DND-41 (cell line): Measurements from ENCODE around the gene TM7SF3.

Experiments
- ATAC-seq: fragments of 200-7000 bp; cut with Tn5 transposase; 3 replicates; pipeline ENCODE4 v1.9.1; 2021; ENCODE audit warnings: low read depth; ENCODE audit not compliant: insufficient read depth
- DNase-seq: peaks from one replicate; pipeline ENCODE4 v3.0.0-alpha.2; 2020
- H2AFZ ChIP-seq: 2 replicates; pipeline ENCODE4 v1.6.0; 2012; ENCODE audit warnings: low read depth, low read length
- H3K27ac ChIP-seq: 2 replicates; pipeline ENCODE4 v1.5.1; 2012; ENCODE audit warnings: low read length, inconsistent platforms
- H3K27me3 ChIP-seq: fragments of 200-600 bp; sonication (generic); 2 replicates; pipeline ENCODE4 v1.6.0; 2012; ENCODE audit warnings: low read length, mild to moderate bottlenecking, inconsistent platforms; ENCODE audit not compliant: insufficient read depth, poor library complexity
- H3K36me3 ChIP-seq: 2 replicates; pipeline ENCODE4 v1.5.1; 2012; ENCODE audit warnings: low read length, inconsistent platforms; ENCODE audit not compliant: insufficient read depth
- H3K4me1 ChIP-seq: 2 replicates; pipeline ENCODE4 v1.5.1; 2012; ENCODE audit warnings: mild to moderate bottlenecking, low read length; ENCODE audit not compliant: insufficient read depth
- H3K4me2 ChIP-seq: 2 replicates; pipeline ENCODE4 v1.6.0; 2012; ENCODE audit warnings: mild to moderate bottlenecking, moderate library complexity, low read length, inconsistent platforms; ENCODE audit not compliant: insufficient read depth
- H3K4me3 ChIP-seq, 2 experiments: fragments of 200-600 bp in 1 of 2; shearing (Covaris generic) in 1 of 2; 2 replicates each; pipeline ENCODE4 v1.5.1; 2012 to 2016; ENCODE audit warnings: inconsistent platforms in 2 of 2, low read length in 2 of 2, mild to moderate bottlenecking in 2 of 2, low read depth in 1 of 2, moderate library complexity in 1 of 2
- H3K79me2 ChIP-seq: 2 replicates; pipeline ENCODE4 v1.6.0; 2012; ENCODE audit warnings: low read length, inconsistent platforms; ENCODE audit not compliant: insufficient read depth
- H3K9ac ChIP-seq: 2 replicates; pipeline ENCODE4 v1.6.0; 2012; ENCODE audit warnings: low read depth, mild to moderate bottlenecking, inconsistent platforms, low read length, moderate library complexity
- H3K9me3 ChIP-seq: 2 replicates; pipeline ENCODE4 v1.5.1; 2012; ENCODE audit warnings: low read length, moderate library complexity, mild to moderate bottlenecking, inconsistent platforms; ENCODE audit not compliant: insufficient read depth, severe bottlenecking
- H4K20me1 ChIP-seq: 2 replicates; pipeline ENCODE4 v1.6.0; 2012; ENCODE audit warnings: low read length; ENCODE audit not compliant: insufficient read depth
- CTCF ChIP-seq: IDR thresholded peaks from 2 replicates; pipeline ENCODE4 v1.5.1; 2012; ENCODE audit warnings: borderline replicate concordance, low read length, moderate library complexity, mild to moderate bottlenecking; ENCODE audit not compliant: poor library complexity, severe bottlenecking; ENCODE audit errors: extremely low read depth
- EZH2 ChIP-seq: IDR thresholded peaks from 3 replicates; pipeline ENCODE4 v1.6.1; 2012; ENCODE audit warnings: borderline replicate concordance, low read depth, mild to moderate bottlenecking, moderate library complexity, low read length, inconsistent platforms; ENCODE audit not compliant: severe bottlenecking

Gene TM7SF3

GRCh38 chr12:26994109-26994508 lies 20.1 kb downstream of the TM7SF3 start:
- H3K4me1 ChIP-seq = no peaks in the 10 kb centered on the region
- no peaks in the 10 kb centered on the region for H3K9me3 ChIP-seq
- no peak overlapping the region for H3K4me3 ChIP-seq
- H3K27me3 ChIP-seq = no peaks in the 10 kb centered on the region
- ATAC-seq = no peak
- no peak overlapping the region for H3K4me2 ChIP-seq
- no peak for DNase-seq
- peaks cover 14% of the 10 kb centered on the region for H3K79me2 ChIP-seq
- no peak overlapping the region for H3K27ac ChIP-seq
- no peak for TF ChIP-seq CTCF
- TF ChIP-seq EZH2 = no peak
- H2AFZ ChIP-seq = no peak overlapping the region
- H4K20me1 ChIP-seq = no peaks in the 10 kb centered on the region
- no peak overlapping the region for H3K9ac ChIP-seq
- peaks cover 91% of the 10 kb centered on the region for H3K36me3 ChIP-seq

- Histone ChIP-seq H3K79me2 (peaks cover 13% of the 10 kb centered on the region), H3K4me1 (no peaks in the 10 kb centered on the region), H3K27me3 (no peaks in the 10 kb centered on the region), H3K4me3 (no peak overlapping the region), H3K27ac (no peak overlapping the region), H2AFZ (no peak overlapping the region), H3K9ac (no peak overlapping the region), H3K36me3 (peaks cover 92% of the 10 kb centered on the region), H3K4me2 (no peak overlapping the region), H3K9me3 (no peaks in the 10 kb centered on the region), H4K20me1 (no peaks in the 10 kb centered on the region)
- DNase-seq = no peak
- ATAC-seq = no peak
- TF ChIP-seq CTCF = no peak
- no peak for TF ChIP-seq EZH2
These were observed 22.4 kb downstream of the TM7SF3 start for GRCh38 chr12:26991826-26992225.

GRCh38 chr12:26989873-26990272 lies 24.3 kb downstream of the TM7SF3 start:
- Histone ChIP-seq H3K9me3 (no peaks in the 10 kb centered on the region), H3K79me2 (peaks cover 23% of the 10 kb centered on the region), H3K36me3 (peaks cover 82% of the 10 kb centered on the region), H3K4me2 (no peak overlapping the region), H3K4me1 (no peaks in the 10 kb centered on the region), H4K20me1 (no peaks in the 10 kb centered on the region), H3K27me3 (no peaks in the 10 kb centered on the region), H3K9ac (no peak overlapping the region), H2AFZ (no peak overlapping the region), H3K4me3 (no peak overlapping the region), H3K27ac (no peak overlapping the region)
- DNase-seq (no peak), ATAC-seq (no peak; the same call in 2 of the 3 replicates)
- TF ChIP-seq EZH2 = no peak
- no peak for TF ChIP-seq CTCF

GRCh38 chr12:26988703-26989102 lies 25.5 kb downstream of the TM7SF3 start:
- Histone ChIP-seq H3K9me3 (no peaks in the 10 kb centered on the region), H3K4me3 (no peak overlapping the region)
- ATAC-seq = no peak

More at GRCh38 chr12:26988703-26989102, 25.5 kb downstream of the TM7SF3 start:
- Histone ChIP-seq H3K79me2 (peaks cover 22% of the 10 kb centered on the region), H4K20me1 (no peaks in the 10 kb centered on the region; the same call in 1 of the 2 replicates), H3K9ac (no peak overlapping the region), H3K27me3 (no peaks in the 10 kb centered on the region), H3K36me3 (peaks cover 74% of the 10 kb centered on the region), H3K4me2 (no peak overlapping the region), H3K4me1 (no peaks in the 10 kb centered on the region), H3K27ac (no peak overlapping the region), H2AFZ (no peak overlapping the region)
- TF ChIP-seq EZH2 = no peak
- no peak for TF ChIP-seq CTCF
- DNase-seq = no peak
